ENCODE data around the gene VMO1. TPM values are rescaled to one million over a fixed set of nuclear protein-coding genes. Genes with fewer than 3 reads are reported as not detected.
A peak's percentile ranks its signal among the peaks of the same experiment; 100 is the strongest.

Gene VMO1
- polyA plus RNA-seq, 3 donors, result 0.54 to 2.1 (median 0.79) TPM

DNA sequence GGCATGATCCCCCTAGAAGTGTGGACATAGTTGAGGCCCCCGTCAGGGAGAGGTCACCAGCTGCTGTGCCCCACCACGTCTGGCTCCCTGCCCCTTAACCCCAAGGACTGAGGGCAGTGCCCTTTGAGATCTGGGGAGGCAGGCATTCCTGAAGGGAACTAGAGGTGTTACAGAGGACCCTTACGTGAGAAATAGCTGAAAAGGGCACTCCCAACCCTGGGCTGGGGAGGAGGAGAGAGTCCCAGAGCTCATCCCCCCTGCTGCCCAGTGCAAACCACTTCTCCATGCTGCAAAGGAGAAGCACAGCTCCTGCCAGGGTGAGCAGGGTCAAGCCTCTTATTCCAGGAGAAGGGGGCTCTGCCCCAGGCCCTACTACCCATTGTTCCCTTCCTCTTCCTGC, 36.7 kb upstream of the VMO1 start:
- Histone ChIP-seq H3K4me1 (ENCODE audit: control insufficient read depth in 1 of 2, insufficient read depth in 2 of 2, low read length in 2 of 2) (no peaks in the 10 kb centered on the region), H3K4me3 (replicated peaks in 1 of 3; ENCODE audit: low read depth in 2 of 3, low read length in 3 of 3) (no peak overlapping the region), H3K4me2 (replicated peaks; ENCODE audit: extremely low read depth, low read length, poor library complexity, severe bottlenecking) (no peak overlapping the region), H3K36me3 (replicated peaks in 1 of 2; ENCODE audit: control insufficient read depth in 1 of 2, insufficient read depth in 2 of 2, low read length in 2 of 2) (peaks cover 19 to 37% of the 10 kb centered on the region in 2 donors), H4K20me1 (ENCODE audit: insufficient read depth, low read length) (no peaks in the 10 kb centered on the region), H3K9me3 (replicated peaks in 1 of 2; ENCODE audit: control insufficient read depth in 1 of 2, insufficient read depth in 1 of 2, low read length in 2 of 2) (no peaks in the 10 kb centered on the region), H3K79me2 (ENCODE audit: insufficient read depth, low read length) (no peaks in the 10 kb centered on the region), H2AFZ (ENCODE audit: insufficient read depth, low read depth, low read length, poor library complexity, severe bottlenecking) (no peak overlapping the region), H3K27me3 (ENCODE audit: control insufficient read depth in 2 of 2, insufficient read depth in 2 of 2, low read length in 2 of 2) (no peaks in the 10 kb centered on the region), H3K9ac (ENCODE audit: insufficient read depth, low read length, poor library complexity, severe bottlenecking) (no peak overlapping the region), H3K27ac (ENCODE audit: low read depth in 1 of 2, low read length in 2 of 2) (no peak overlapping the region)
- peaks cover 0 to 2% (median 0%) of the 10 kb centered on the region in 7 donors for H3K9me3 Mint-ChIP-seq
- H3K36me3 Mint-ChIP-seq, result peaks cover 23 to 54% of the 10 kb centered on the region in 2 donors
- peak overlapping the region in 1 of 7 donors; percentile 20 for H3K27ac Mint-ChIP-seq
- peaks cover 7 to 15% (median 14%) of the 10 kb centered on the region in 3 donors for H3K27me3 Mint-ChIP-seq (ENCODE audit: low read depth in 3 of 3)
- no peaks in the 10 kb centered on the region for H3K4me1 Mint-ChIP-seq
- WGBS (ENCODE audit: insufficient coverage), result 88% methylated on average over 1 of the region's 3 CpGs
- TF ChIP-seq, protein P1, sequence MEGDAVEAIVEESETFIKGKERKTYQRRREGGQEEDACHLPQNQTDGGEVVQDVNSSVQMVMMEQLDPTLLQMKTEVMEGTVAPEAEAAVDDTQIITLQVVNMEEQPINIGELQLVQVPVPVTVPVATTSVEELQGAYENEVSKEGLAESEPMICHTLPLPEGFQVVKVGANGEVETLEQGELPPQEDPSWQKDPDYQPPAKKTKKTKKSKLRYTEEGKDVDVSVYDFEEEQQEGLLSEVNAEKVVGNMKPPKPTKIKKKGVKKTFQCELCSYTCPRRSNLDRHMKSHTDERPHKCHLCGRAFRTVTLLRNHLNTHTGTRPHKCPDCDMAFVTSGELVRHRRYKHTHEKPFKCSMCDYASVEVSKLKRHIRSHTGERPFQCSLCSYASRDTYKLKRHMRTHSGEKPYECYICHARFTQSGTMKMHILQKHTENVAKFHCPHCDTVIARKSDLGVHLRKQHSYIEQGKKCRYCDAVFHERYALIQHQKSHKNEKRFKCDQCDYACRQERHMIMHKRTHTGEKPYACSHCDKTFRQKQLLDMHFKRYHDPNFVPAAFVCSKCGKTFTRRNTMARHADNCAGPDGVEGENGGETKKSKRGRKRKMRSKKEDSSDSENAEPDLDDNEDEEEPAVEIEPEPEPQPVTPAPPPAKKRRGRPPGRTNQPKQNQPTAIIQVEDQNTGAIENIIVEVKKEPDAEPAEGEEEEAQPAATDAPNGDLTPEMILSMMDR (IDR thresholded peaks at IDR 0.05), result no peak
- no peak for DNase-seq
- intact Hi-C loops (cut with micrococcal nuclease), result no loop called here
- no peak overlapping the region for H3K4me3 Mint-ChIP-seq

DNA sequence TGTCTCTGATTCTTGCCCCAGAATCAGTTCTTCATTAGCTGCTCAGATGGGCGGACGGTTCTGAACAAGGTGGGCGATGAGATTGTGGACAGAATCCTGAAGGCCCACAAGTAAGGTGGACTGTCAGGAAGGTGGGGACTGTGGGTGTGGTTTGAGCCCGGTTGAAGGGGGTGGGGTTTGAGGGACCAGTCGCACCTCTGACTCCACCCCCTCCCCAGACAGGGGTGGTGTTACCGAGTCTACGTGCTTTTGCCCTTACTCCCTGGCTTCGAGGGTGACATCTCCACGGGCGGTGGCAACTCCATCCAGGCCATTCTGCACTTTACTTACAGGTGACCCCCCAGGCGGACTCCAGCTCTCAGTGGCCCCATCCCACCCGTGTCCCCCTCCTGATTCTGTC, 32.1 kb upstream of the VMO1 start:
- intact Hi-C loops (cut with micrococcal nuclease), result loop anchor here in 1 of 2 donors (10.0 kb wide), 1 partner anchor 67 kb away; no protein-coding TSS in a partner anchor
- Mint-ChIP-seq H3K4me3 (no peak overlapping the region), H3K36me3 (peaks cover 54 to 86% of the 10 kb centered on the region in 2 donors), H3K27ac (no peak overlapping the region), H3K9me3 (peaks cover 0 to 2% (median 0%) of the 10 kb centered on the region in 7 donors), H3K27me3 (ENCODE audit: low read depth in 3 of 3) (peaks cover 5 to 6% (median 5%) of the 10 kb centered on the region in 3 donors), H3K4me1 (no peaks in the 10 kb centered on the region)
- 89% methylated on average over 6 of the region's 12 CpGs for WGBS (ENCODE audit: insufficient coverage)
- Histone ChIP-seq H3K36me3 (replicated peaks in 1 of 2; ENCODE audit: control insufficient read depth in 1 of 2, insufficient read depth in 2 of 2, low read length in 2 of 2) (peaks cover 38 to 72% of the 10 kb centered on the region in 2 donors), H3K9ac (ENCODE audit: insufficient read depth, low read length, poor library complexity, severe bottlenecking) (no peak overlapping the region), H3K27me3 (ENCODE audit: control insufficient read depth in 2 of 2, insufficient read depth in 2 of 2, low read length in 2 of 2) (no peaks in the 10 kb centered on the region), H3K4me2 (replicated peaks; ENCODE audit: extremely low read depth, low read length, poor library complexity, severe bottlenecking) (no peak overlapping the region), H4K20me1 (ENCODE audit: insufficient read depth, low read length) (peaks cover 10% of the 10 kb centered on the region), H3K4me3 (replicated peaks in 1 of 3; ENCODE audit: low read depth in 2 of 3, low read length in 3 of 3) (no peak overlapping the region), H3K27ac (ENCODE audit: low read depth in 1 of 2, low read length in 2 of 2) (no peak overlapping the region), H3K4me1 (ENCODE audit: control insufficient read depth in 1 of 2, insufficient read depth in 2 of 2, low read length in 2 of 2) (no peaks in the 10 kb centered on the region), H3K9me3 (replicated peaks in 1 of 2; ENCODE audit: control insufficient read depth in 1 of 2, insufficient read depth in 1 of 2, low read length in 2 of 2) (no peaks in the 10 kb centered on the region), H3K79me2 (ENCODE audit: insufficient read depth, low read length) (no peaks in the 10 kb centered on the region), H2AFZ (ENCODE audit: insufficient read depth, low read depth, low read length, poor library complexity, severe bottlenecking) (no peak overlapping the region)
- TF ChIP-seq, protein P1 (IDR thresholded peaks at IDR 0.05), result no peak
- no peak for DNase-seq
